A549 (cell line): Measurements from ENCODE around the gene CA7. TPM values are rescaled to one million over a fixed set of nuclear protein-coding genes. Genes with fewer than 3 reads are reported as not detected.

Source experiments
- ATAC-seq, 2 experiments: fragments of 200-7000 bp in 1 of 2; fragments of >200 bp in 1 of 2; cut with Nextera tagmentation in 1 of 2; cut with Tn5 transposase in 1 of 2; 3 replicates each; pipeline versions ENCODE4 v1.8.0 to v1.9.1; 2018 to 2020; ENCODE audit warnings: mild to moderate bottlenecking in 1 of 2, moderate library complexity in 1 of 2
- CTCF ChIA-PET: fragments of 300-600 bp; sonication (Branson Sonifier 250); formaldehyde crosslinking; extraction: SDS; loops from one replicate; lab custom pipeline; 2021; ENCODE audit warnings: antibody characterized with exemption, inconsistent platforms; lab: Yijun Ruan, JAX
- POLR2A ChIA-PET: fragments of 350-600 bp; formaldehyde crosslinking; extraction: SDS; loops from one replicate; lab custom pipeline; 2021; ENCODE audit warnings: antibody characterized with exemption, inconsistent platforms; lab: Yijun Ruan, JAX
- DNase-seq, 2 experiments: peaks; one replicate each; pipeline versions ENCODE4 v3.0.0 to v3.0.0-alpha.2; 2011 to 2016; ENCODE audit warnings: low read depth in 1 of 2, low spot score in 1 of 2
- FAIRE-seq: peaks from 2 replicates; lab custom pipeline; 2011; peaks lifted over from hg19 to GRCh38; lab: Jason Lieb, UNC
- H3K27ac ChIP-seq, 2 experiments: fragments of >200 bp; sonication (Bioruptor Twin); formaldehyde crosslinking; 3 replicates each; pipeline ENCODE4 v1.5.1; 2016 to 2017
- H3K4me1 ChIP-seq: fragments of >200 bp; sonication (Bioruptor Twin); formaldehyde crosslinking; 3 replicates; pipeline ENCODE4 v1.6.1; 2016
- H3K4me2 ChIP-seq: fragments of >200 bp; sonication (Bioruptor Twin); formaldehyde crosslinking; 3 replicates; pipeline ENCODE4 v1.6.1; 2016
- H3K4me3 ChIP-seq: fragments of >200 bp; sonication (Bioruptor Twin); formaldehyde crosslinking; 3 replicates; pipeline ENCODE4 v1.5.1; 2016
- H3K9me3 ChIP-seq: fragments of >200 bp; sonication (Bioruptor Twin); formaldehyde crosslinking; 3 replicates; pipeline ENCODE4 v1.6.1; 2016
- BHLHE40 ChIP-seq: IDR thresholded peaks from 2 replicates; pipeline ENCODE4 v1.6.1; 2012; ENCODE audit warnings: low read depth, low read length, inconsistent platforms
- CHD2 ChIP-seq: fragments of 150-350 bp; IDR thresholded peaks from 2 replicates; pipeline ENCODE4 v1.6.1; 2014; ENCODE audit warnings: low read length; ENCODE audit not compliant: partially characterized antibody
- EP300 ChIP-seq, 2 experiments: fragments of >200 bp; sonication (Bioruptor Twin); formaldehyde crosslinking; IDR thresholded peaks; 2 replicates in 1 of 2; 3 replicates in 1 of 2; pipeline ENCODE4 v1.6.1; 2016 to 2017
- ESRRA ChIP-seq: fragments of 150-350 bp; IDR thresholded peaks from 2 replicates; pipeline ENCODE4 v1.6.1; 2014; ENCODE audit warnings: mild to moderate bottlenecking, low read length, borderline replicate concordance
- FOSL2 ChIP-seq, 2 experiments: fragments of 450-650 bp in 1 of 2; fragments of >200 bp in 1 of 2; sonication (Bioruptor Twin) in 1 of 2; formaldehyde crosslinking; IDR thresholded peaks; 2 replicates each; pipeline versions ENCODE4 v1.5.0 to v1.6.1; 2016 to 2020; ENCODE audit warnings: mild to moderate bottlenecking in 1 of 2, moderate library complexity in 1 of 2
- FOXS1 ChIP-seq: fragments of 250-450 bp; sonication (Bioruptor Pico); IDR thresholded peaks from 2 replicates; pipeline ENCODE4 v1.5.0; 2020; ENCODE audit warnings: mild to moderate bottlenecking, moderate library complexity
- GATA3 ChIP-seq: IDR thresholded peaks from 2 replicates; pipeline ENCODE4 v1.6.1; 2012; ENCODE audit warnings: borderline replicate concordance
- HOXA7 ChIP-seq: fragments of 250-450 bp; sonication (Bioruptor Pico); IDR thresholded peaks from 2 replicates; pipeline ENCODE4 v1.5.0; 2020; ENCODE audit warnings: mild to moderate bottlenecking, moderate library complexity
- MAZ ChIP-seq: fragments of 150-350 bp; IDR thresholded peaks from 2 replicates; pipeline ENCODE4 v1.6.1; 2014; ENCODE audit warnings: antibody characterized with exemption, low read depth, low read length, borderline replicate concordance
- MYC ChIP-seq: IDR thresholded peaks from 2 replicates; pipeline ENCODE4 v1.6.1; 2012; ENCODE audit warnings: mild to moderate bottlenecking, inconsistent platforms, low read length, improper control_type of control experiment, borderline replicate concordance
- NR3C1 ChIP-seq: fragments of >200 bp; sonication (Bioruptor Twin); formaldehyde crosslinking; IDR thresholded peaks from 3 replicates; pipeline ENCODE4 v1.6.1; 2017
- PHF8 ChIP-seq: fragments of 200-600 bp; sonication (generic); IDR thresholded peaks from 2 replicates; pipeline ENCODE4 v1.6.1; 2016; ENCODE audit warnings: low read depth, mild to moderate bottlenecking, antibody characterized with exemption, moderate library complexity, borderline replicate concordance
- POLR2AphosphoS2 ChIP-seq: conservative IDR thresholded peaks from 2 replicates; pipeline ENCODE4 v1.6.1; 2012; ENCODE audit warnings: low read length, improper control_type of control experiment, inconsistent platforms
- RARB ChIP-seq: fragments of 250-450 bp; sonication (Bioruptor Pico); IDR thresholded peaks from 2 replicates; pipeline ENCODE4 v1.8.0; 2021; ENCODE audit warnings: mild to moderate bottlenecking, moderate library complexity
- RNF2 ChIP-seq: fragments of 200-600 bp; sonication (generic); IDR thresholded peaks from 2 replicates; pipeline ENCODE4 v1.6.1; 2016; ENCODE audit warnings: low read depth, mild to moderate bottlenecking, antibody characterized with exemption, moderate library complexity, borderline replicate concordance
- ZNF302 ChIP-seq: fragments of 250-450 bp; sonication (Bioruptor Pico); IDR thresholded peaks from 2 replicates; pipeline ENCODE4 v1.9.0; 2021; ENCODE audit warnings: inconsistent platforms, mild to moderate bottlenecking, moderate library complexity
- WGBS: methylation state at CpG from one replicate; pipeline ENCODE4 v1.1.6; 2017; ENCODE audit errors: missing lambda C conversion rate; 5-methylcytosine and 5-hydroxymethylcytosine counted together
- polyA plus RNA-seq, 4 experiments: library from polyadenylated mRNA; depleted of rRNA in 3 of 4; stranded (reverse); fragments of >200 nt; fragmentation: RNase III in 1 of 4; extraction: RNeasy Plus Mini Kit Qiagen cat#74134 plus additional on column Dnase treatment in 1 of 4; gene quantifications; 2 replicates in 3 of 4; 3 replicates in 1 of 4; pipeline ENCODE4 v1.2.3, GENCODE V29; 2011 to 2017
- TF ChIP-seq, protein P1 (sequence below): fragments of 150-350 bp; IDR thresholded peaks from 2 replicates; pipeline ENCODE4 v1.6.1; 2014; ENCODE audit warnings: low read depth, mild to moderate bottlenecking, low read length
- TF ChIP-seq, protein P2 (sequence below): fragments of >200 bp; sonication (Bioruptor Twin); formaldehyde crosslinking; IDR thresholded peaks from 3 replicates; pipeline ENCODE4 v1.6.1; 2016
- TF ChIP-seq, protein P3 (sequence below): fragments of 200-600 bp; sonication (generic); IDR thresholded peaks from 2 replicates; pipeline ENCODE4 v1.6.1; 2016; ENCODE audit warnings: antibody characterized with exemption, mild to moderate bottlenecking, moderate library complexity
- TF ChIP-seq, protein P4 (sequence below): fragments of >200 bp; sonication (Bioruptor Twin); formaldehyde crosslinking; IDR thresholded peaks from 3 replicates; pipeline ENCODE4 v1.5.1; 2016

Gene CA7
- polyA plus RNA-seq, 2 of the 4 experiments (the other 2 are of a cell fraction), result not detected

DNA sequence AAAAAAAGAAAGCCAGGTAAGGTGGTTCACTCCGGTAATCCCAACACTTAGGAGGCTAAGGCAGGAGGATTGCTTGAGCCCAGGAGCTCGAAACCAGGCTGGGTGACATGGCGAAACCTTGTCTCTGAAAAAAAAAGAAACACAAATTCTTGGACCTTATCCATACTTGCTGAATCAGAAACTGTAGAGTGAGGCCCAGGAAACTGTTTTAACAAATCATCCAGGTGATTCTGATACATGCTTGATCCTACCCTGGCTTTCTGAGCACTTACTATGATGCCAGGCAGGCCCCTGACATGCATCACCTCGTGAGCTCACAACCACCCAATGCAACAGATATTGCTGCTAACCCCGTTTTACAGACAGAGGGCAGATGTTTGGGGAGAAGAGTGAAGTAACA is 9.5 kb upstream of the CA7 start:
- ATAC-seq (no peak), FAIRE-seq (no peak), DNase-seq (no peak)
- Histone ChIP-seq H3K27ac (no peak overlapping the region), H3K4me1 (peaks cover 3% of the 10 kb centered on the region; the same call in 2 of the 3 replicates), H3K9me3 (no peaks in the 10 kb centered on the region), H3K4me3 (no peak overlapping the region), H3K4me2 (no peak overlapping the region)
- ChIA-PET POLR2A (interaction anchor here (0.6 kb wide), 1 partner anchor 298 kb away, joined by 3 read pairs; no protein-coding TSS in a partner anchor), CTCF (interaction anchor here (0.6 to 8.4 kb wide), 3 partner anchors 34 to 227 kb away, joined by 3 to 148 read pairs (median 5); no protein-coding TSS in a partner anchor)
- TF ChIP-seq, protein P1, sequence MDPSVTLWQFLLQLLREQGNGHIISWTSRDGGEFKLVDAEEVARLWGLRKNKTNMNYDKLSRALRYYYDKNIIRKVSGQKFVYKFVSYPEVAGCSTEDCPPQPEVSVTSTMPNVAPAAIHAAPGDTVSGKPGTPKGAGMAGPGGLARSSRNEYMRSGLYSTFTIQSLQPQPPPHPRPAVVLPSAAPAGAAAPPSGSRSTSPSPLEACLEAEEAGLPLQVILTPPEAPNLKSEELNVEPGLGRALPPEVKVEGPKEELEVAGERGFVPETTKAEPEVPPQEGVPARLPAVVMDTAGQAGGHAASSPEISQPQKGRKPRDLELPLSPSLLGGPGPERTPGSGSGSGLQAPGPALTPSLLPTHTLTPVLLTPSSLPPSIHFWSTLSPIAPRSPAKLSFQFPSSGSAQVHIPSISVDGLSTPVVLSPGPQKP, result no peak
- TF ChIP-seq MYC, result no peak
- TF ChIP-seq RARB (CRISPR knock-in tag), result no peak
- TF ChIP-seq ZNF302 (CRISPR knock-in tag), result no peak
- no peak for TF ChIP-seq ESRRA
- TF ChIP-seq, protein P2, sequence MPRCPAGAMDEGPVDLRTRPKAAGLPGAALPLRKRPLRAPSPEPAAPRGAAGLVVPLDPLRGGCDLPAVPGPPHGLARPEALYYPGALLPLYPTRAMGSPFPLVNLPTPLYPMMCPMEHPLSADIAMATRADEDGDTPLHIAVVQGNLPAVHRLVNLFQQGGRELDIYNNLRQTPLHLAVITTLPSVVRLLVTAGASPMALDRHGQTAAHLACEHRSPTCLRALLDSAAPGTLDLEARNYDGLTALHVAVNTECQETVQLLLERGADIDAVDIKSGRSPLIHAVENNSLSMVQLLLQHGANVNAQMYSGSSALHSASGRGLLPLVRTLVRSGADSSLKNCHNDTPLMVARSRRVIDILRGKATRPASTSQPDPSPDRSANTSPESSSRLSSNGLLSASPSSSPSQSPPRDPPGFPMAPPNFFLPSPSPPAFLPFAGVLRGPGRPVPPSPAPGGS, result no peak
- no peak for TF ChIP-seq CHD2
- TF ChIP-seq FOSL2 (IDR thresholded peaks at IDR 0.05), result no peak
- TF ChIP-seq FOSL2 (CRISPR knock-in tag; IDR thresholded peaks at IDR 0.05), result no peak
- TF ChIP-seq MAZ, result no peak
- no peak for TF ChIP-seq EP300 (IDR thresholded peaks at IDR 0.05)
- TF ChIP-seq HOXA7 (CRISPR knock-in tag), result no peak
- TF ChIP-seq PHF8, result no peak
- TF ChIP-seq RNF2, result no peak
- TF ChIP-seq, protein P3, sequence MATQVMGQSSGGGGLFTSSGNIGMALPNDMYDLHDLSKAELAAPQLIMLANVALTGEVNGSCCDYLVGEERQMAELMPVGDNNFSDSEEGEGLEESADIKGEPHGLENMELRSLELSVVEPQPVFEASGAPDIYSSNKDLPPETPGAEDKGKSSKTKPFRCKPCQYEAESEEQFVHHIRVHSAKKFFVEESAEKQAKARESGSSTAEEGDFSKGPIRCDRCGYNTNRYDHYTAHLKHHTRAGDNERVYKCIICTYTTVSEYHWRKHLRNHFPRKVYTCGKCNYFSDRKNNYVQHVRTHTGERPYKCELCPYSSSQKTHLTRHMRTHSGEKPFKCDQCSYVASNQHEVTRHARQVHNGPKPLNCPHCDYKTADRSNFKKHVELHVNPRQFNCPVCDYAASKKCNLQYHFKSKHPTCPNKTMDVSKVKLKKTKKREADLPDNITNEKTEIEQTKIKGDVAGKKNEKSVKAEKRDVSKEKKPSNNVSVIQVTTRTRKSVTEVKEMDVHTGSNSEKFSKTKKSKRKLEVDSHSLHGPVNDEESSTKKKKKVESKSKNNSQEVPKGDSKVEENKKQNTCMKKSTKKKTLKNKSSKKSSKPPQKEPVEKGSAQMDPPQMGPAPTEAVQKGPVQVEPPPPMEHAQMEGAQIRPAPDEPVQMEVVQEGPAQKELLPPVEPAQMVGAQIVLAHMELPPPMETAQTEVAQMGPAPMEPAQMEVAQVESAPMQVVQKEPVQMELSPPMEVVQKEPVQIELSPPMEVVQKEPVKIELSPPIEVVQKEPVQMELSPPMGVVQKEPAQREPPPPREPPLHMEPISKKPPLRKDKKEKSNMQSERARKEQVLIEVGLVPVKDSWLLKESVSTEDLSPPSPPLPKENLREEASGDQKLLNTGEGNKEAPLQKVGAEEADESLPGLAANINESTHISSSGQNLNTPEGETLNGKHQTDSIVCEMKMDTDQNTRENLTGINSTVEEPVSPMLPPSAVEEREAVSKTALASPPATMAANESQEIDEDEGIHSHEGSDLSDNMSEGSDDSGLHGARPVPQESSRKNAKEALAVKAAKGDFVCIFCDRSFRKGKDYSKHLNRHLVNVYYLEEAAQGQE, result no peak
- no peak for TF ChIP-seq GATA3
- TF ChIP-seq POLR2AphosphoS2, result no peak
- TF ChIP-seq FOXS1, result no peak
- TF ChIP-seq, protein P4, sequence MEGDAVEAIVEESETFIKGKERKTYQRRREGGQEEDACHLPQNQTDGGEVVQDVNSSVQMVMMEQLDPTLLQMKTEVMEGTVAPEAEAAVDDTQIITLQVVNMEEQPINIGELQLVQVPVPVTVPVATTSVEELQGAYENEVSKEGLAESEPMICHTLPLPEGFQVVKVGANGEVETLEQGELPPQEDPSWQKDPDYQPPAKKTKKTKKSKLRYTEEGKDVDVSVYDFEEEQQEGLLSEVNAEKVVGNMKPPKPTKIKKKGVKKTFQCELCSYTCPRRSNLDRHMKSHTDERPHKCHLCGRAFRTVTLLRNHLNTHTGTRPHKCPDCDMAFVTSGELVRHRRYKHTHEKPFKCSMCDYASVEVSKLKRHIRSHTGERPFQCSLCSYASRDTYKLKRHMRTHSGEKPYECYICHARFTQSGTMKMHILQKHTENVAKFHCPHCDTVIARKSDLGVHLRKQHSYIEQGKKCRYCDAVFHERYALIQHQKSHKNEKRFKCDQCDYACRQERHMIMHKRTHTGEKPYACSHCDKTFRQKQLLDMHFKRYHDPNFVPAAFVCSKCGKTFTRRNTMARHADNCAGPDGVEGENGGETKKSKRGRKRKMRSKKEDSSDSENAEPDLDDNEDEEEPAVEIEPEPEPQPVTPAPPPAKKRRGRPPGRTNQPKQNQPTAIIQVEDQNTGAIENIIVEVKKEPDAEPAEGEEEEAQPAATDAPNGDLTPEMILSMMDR, result no peak
- no peak for TF ChIP-seq BHLHE40
- TF ChIP-seq NR3C1, result no peak
- WGBS, result 77% methylated on average over 5 of the region's 5 CpGs
